Muscle of leg (tissue), 11 donors: ENCODE data around the gene UNK. TPM values are rescaled to one million over a fixed set of nuclear protein-coding genes. Genes with fewer than 3 reads are reported as not detected.

Experiments
- DNase-seq: peaks from one replicate; pipeline ENCODE4 v3.0.0; 2013
- H3K27ac ChIP-seq: one replicate; pipeline ENCODE4 v1.5.1; 2013; ENCODE audit warnings: mild to moderate bottlenecking, low read length, control low read depth
- H3K27me3 ChIP-seq: one replicate; pipeline ENCODE4 v1.6.1; 2013; ENCODE audit warnings: low read length; ENCODE audit not compliant: control insufficient read depth, insufficient read depth
- H3K36me3 ChIP-seq: one replicate; pipeline ENCODE4 v1.6.1; 2013; ENCODE audit warnings: low read length; ENCODE audit not compliant: control insufficient read depth, insufficient read depth
- H3K4me1 ChIP-seq: one replicate; pipeline ENCODE4 v1.6.1; 2013; ENCODE audit warnings: low read length; ENCODE audit not compliant: control insufficient read depth, insufficient read depth
- H3K4me3 ChIP-seq: one replicate; pipeline ENCODE4 v1.5.1; 2013; ENCODE audit warnings: low read length, control low read depth
- H3K9me3 ChIP-seq: replicated peaks from 2 replicates; pipeline ENCODE4 v1.6.1; 2013; ENCODE audit warnings: low read depth, low read length; ENCODE audit not compliant: control insufficient read depth
- WGBS: methylation state at CpG from one replicate; pipeline ENCODE4 v1.1.5; 2013; ENCODE audit warnings: missing lambda C conversion rate; ENCODE audit not compliant: insufficient coverage; 5-methylcytosine and 5-hydroxymethylcytosine counted together
- polyA plus RNA-seq, 8 donors: library from polyadenylated mRNA; unstranded; fragments of 120-200 nt; gene quantifications; one replicate each; pipeline versions ENCODE4 v1.2.1 to v1.2.3, GENCODE V29; 2013; ENCODE audit warnings: inconsistent platforms in 1 of 8, low replicate concordance in 1 of 8; ENCODE audit not compliant: insufficient read length in 8 of 8, insufficient read depth in 1 of 8
- total RNA-seq: library from RNA; stranded (reverse); fragments of 120-200 nt; gene quantifications from one replicate; pipeline ENCODE4 v1.2.4, GENCODE V29; 2013

Gene UNK
- total and polyA plus RNA-seq, 9 donors: 18.6 to 33.8 (median 29.0) TPM

- H3K4me3 ChIP-seq: no peak overlapping the region
- 69% methylated on average over 8 of the region's 14 CpGs for WGBS
- H3K36me3 ChIP-seq: peaks cover 43% of the 10 kb centered on the region
- H3K27me3 ChIP-seq: no peaks in the 10 kb centered on the region
- no peaks in the 10 kb centered on the region for H3K9me3 ChIP-seq
- peaks cover 60% of the 10 kb centered on the region for H3K4me1 ChIP-seq
- DNase-seq: no peak
- H3K27ac ChIP-seq: peak overlapping the region; percentile 92
These were observed 42.1 kb downstream of the UNK start for GRCh38 chr17:75826561-75827307.

GRCh38 chr17:75827308-75828075, 42.9 kb downstream of the UNK start:
- Histone ChIP-seq H3K27ac (peak overlapping the region; percentile 92), H3K9me3 (no peaks in the 10 kb centered on the region), H3K27me3 (no peaks in the 10 kb centered on the region), H3K4me3 (peak overlapping the region; percentile 37), H3K36me3 (peaks cover 36% of the 10 kb centered on the region), H3K4me1 (peaks cover 60% of the 10 kb centered on the region)
- DNase-seq: peak; percentile 87
- 14% methylated on average over 20 of the region's 21 CpGs for WGBS

GRCh38 chr17:75828076-75828400, 43.4 kb downstream of the UNK start:
- WGBS: 11% methylated on average over 8 of the region's 11 CpGs
- Histone ChIP-seq H3K27ac (peak overlapping the region; percentile 92), H3K27me3 (no peaks in the 10 kb centered on the region), H3K4me1 (peaks cover 63% of the 10 kb centered on the region), H3K4me3 (peak overlapping the region; percentile 37), H3K9me3 (no peaks in the 10 kb centered on the region), H3K36me3 (peaks cover 31% of the 10 kb centered on the region)
- no peak for DNase-seq

GRCh38 chr17:75828741-75829140, 44.1 kb downstream of the UNK start:
- WGBS: 86% methylated on average over 19 of the region's 19 CpGs
- peaks cover 69% of the 10 kb centered on the region for H3K4me1 ChIP-seq
- H3K27ac ChIP-seq: no peak overlapping the region
- DNase-seq: no peak
- H3K36me3 ChIP-seq: peaks cover 24% of the 10 kb centered on the region
- no peak overlapping the region for H3K4me3 ChIP-seq
- no peaks in the 10 kb centered on the region for H3K27me3 ChIP-seq
- H3K9me3 ChIP-seq: no peaks in the 10 kb centered on the region

- Histone ChIP-seq H3K27ac (no peak overlapping the region), H3K4me3 (no peak overlapping the region), H3K27me3 (no peaks in the 10 kb centered on the region), H3K9me3 (no peaks in the 10 kb centered on the region), H3K36me3 (peaks cover 18% of the 10 kb centered on the region), H3K4me1 (peaks cover 69% of the 10 kb centered on the region)
- 83% methylated on average over 3 of the region's 7 CpGs for WGBS
- no peak for DNase-seq
These were observed 45.1 kb downstream of the UNK start for GRCh38 chr17:75829747-75830146.

GRCh38 chr17:75830164-75831031, 45.8 kb downstream of the UNK start:
- H3K4me3 ChIP-seq: no peak overlapping the region
- peaks cover 69% of the 10 kb centered on the region for H3K4me1 ChIP-seq
- WGBS: 47% methylated on average over 19 of the region's 27 CpGs

GRCh38 chr17:75831032-75831571, 46.5 kb downstream of the UNK start:
- no peak for DNase-seq
- no peaks in the 10 kb centered on the region for H3K27me3 ChIP-seq
- H3K4me1 ChIP-seq: peaks cover 69% of the 10 kb centered on the region
- H3K36me3 ChIP-seq: peaks cover 13% of the 10 kb centered on the region
- no peak overlapping the region for H3K27ac ChIP-seq
- WGBS: 83% methylated on average over 1 of the region's 15 CpGs
- H3K4me3 ChIP-seq: no peak overlapping the region
- no peaks in the 10 kb centered on the region for H3K9me3 ChIP-seq

More at GRCh38 chr17:75830164-75831031, 45.8 kb downstream of the UNK start:
- no peaks in the 10 kb centered on the region for H3K9me3 ChIP-seq
- peaks cover 18% of the 10 kb centered on the region for H3K36me3 ChIP-seq
- no peaks in the 10 kb centered on the region for H3K27me3 ChIP-seq
- no peak overlapping the region for H3K27ac ChIP-seq
- no peak for DNase-seq

GRCh38 chr17:75832164-75832651, 47.6 kb downstream of the UNK start:
- peak overlapping the region; percentile 25 for H3K27ac ChIP-seq
- H3K27me3 ChIP-seq: no peaks in the 10 kb centered on the region
- H3K4me1 ChIP-seq: peaks cover 62% of the 10 kb centered on the region
- H3K9me3 ChIP-seq: no peaks in the 10 kb centered on the region
- no peak overlapping the region for H3K4me3 ChIP-seq
- peak; percentile 67 for DNase-seq
- 70% methylated on average over 7 of the region's 10 CpGs for WGBS
- peaks cover 5% of the 10 kb centered on the region for H3K36me3 ChIP-seq

GRCh38 chr17:75832652-75833400, 48.2 kb downstream of the UNK start:
- no peak overlapping the region for H3K4me3 ChIP-seq
- H3K27me3 ChIP-seq: no peaks in the 10 kb centered on the region
- peak overlapping the region; percentile 67 for H3K27ac ChIP-seq
- no peaks in the 10 kb centered on the region for H3K9me3 ChIP-seq
- peaks cover 3% of the 10 kb centered on the region for H3K36me3 ChIP-seq
- H3K4me1 ChIP-seq: peaks cover 58% of the 10 kb centered on the region
- DNase-seq: peak; percentile 47
- WGBS: 14% methylated on average over 10 of the region's 20 CpGs
